Measurements from ENCODE around the gene KRTAP11-1. TPM values are rescaled to one million over a fixed set of nuclear protein-coding genes. Genes with fewer than 3 reads are reported as not detected.

KRTAP11-1 gene
- total RNA-seq, result not detected in 2 replicates
- polyA plus RNA-seq (2012), result not detected

- DNase-seq (ENCODE audit: low read depth), result no peak
These were observed at the start of gene KRTAP11-1 for GRCh38 chr21:30881480-30881879. TSS of gene KRTAP11-1 (minus strand) at chr21:30881580. CDS start at chr21:30881524, 56 bp downstream.

- DNase-seq (ENCODE audit: low read depth), result no peak
These were observed 42.8 kb upstream of the KRTAP11-1 start for GRCh38 chr21:30924146-30924700.

GRCh38 chr21:30921129-30921528, 39.7 kb upstream of the KRTAP11-1 start:
- DNase-seq (ENCODE audit: low read depth), result no peak

GRCh38 chr21:30917557-30917956, 36.2 kb upstream of the KRTAP11-1 start:
- no peak for DNase-seq (ENCODE audit: low read depth)

GRCh38 chr21:30900881-30901280, 19.5 kb upstream of the KRTAP11-1 start:
- no peak for DNase-seq (ENCODE audit: low read depth)

- peak; percentile 0 for DNase-seq (ENCODE audit: low read depth)
These were observed 1.7 kb upstream of the KRTAP11-1 start for GRCh38 chr21:30882866-30883597.

- DNase-seq (ENCODE audit: low read depth), result no peak
These were observed 466 bp downstream of the KRTAP11-1 start for GRCh38 chr21:30880914-30881313.

- DNase-seq (ENCODE audit: low read depth), result no peak
These were observed 6.9 kb downstream of the KRTAP11-1 start for GRCh38 chr21:30874526-30874925.

- no peak for DNase-seq (ENCODE audit: low read depth)
These were observed 33.5 kb downstream of the KRTAP11-1 start for GRCh38 chr21:30847627-30848500.

- DNase-seq (ENCODE audit: low read depth), result no peak
These were observed 38.4 kb downstream of the KRTAP11-1 start for GRCh38 chr21:30842990-30843389.

GRCh38 chr21:30839304-30839703, 42.1 kb downstream of the KRTAP11-1 start:
- DNase-seq (ENCODE audit: low read depth), result no peak

GRCh38 chr21:30838536-30838935, 42.8 kb downstream of the KRTAP11-1 start:
- no peak for DNase-seq (ENCODE audit: low read depth)

GRCh38 chr21:30831194-30831765, 50.1 kb downstream of the KRTAP11-1 start:
- DNase-seq (ENCODE audit: low read depth), result no peak

Other genes with a start within 250 kb of the KRTAP11-1 start
- not detected in 2 replicates for gene KRTAP20-2, start 246.4 kb downstream of the KRTAP11-1 start, total RNA-seq
- not detected in 2 replicates for gene KRTAP20-3, start 238.7 kb downstream of the KRTAP11-1 start, total RNA-seq
- not detected in 2 replicates for gene KRTAP21-3, start 162.8 kb downstream of the KRTAP11-1 start, total RNA-seq
- not detected in 2 replicates for gene KRTAP21-2, start 134.3 kb downstream of the KRTAP11-1 start, total RNA-seq
- not detected in 2 replicates for gene KRTAP21-1, start 126.2 kb downstream of the KRTAP11-1 start, total RNA-seq
- not detected in 2 replicates for gene KRTAP8-1, start 68.3 kb downstream of the KRTAP11-1 start, total RNA-seq
- not detected in 2 replicates for gene KRTAP7-1, start 51.8 kb downstream of the KRTAP11-1 start, total RNA-seq
- gene KRTAP19-8, start 156.9 kb upstream of the KRTAP11-1 start, total RNA-seq, result not detected in 2 replicates